Neural crest cell (in vitro differentiated cells): Measurements from ENCODE around the gene FAF2. TPM values are rescaled to one million over a fixed set of nuclear protein-coding genes. Genes with fewer than 3 reads are reported as not detected.

ENCODE experiments used
- DNase-seq: peaks from one replicate; pipeline ENCODE4 v3.0.0; 2021; ENCODE audit warnings: low read depth, mixed read lengths, low spot score
- H3K27ac Mint-ChIP-seq: one replicate; pipeline ENCODE4 v1.8.0; 2021; ENCODE audit warnings: mild to moderate bottlenecking, mixed read lengths; ENCODE audit not compliant: unreplicated experiment
- H3K27me3 Mint-ChIP-seq: 2 replicates; pipeline ENCODE4 v1.8.0; 2021; ENCODE audit warnings: low read depth, mild to moderate bottlenecking, mixed read lengths
- H3K36me3 Mint-ChIP-seq: 2 replicates; pipeline ENCODE4 v1.8.0; 2021; ENCODE audit warnings: low read depth, mild to moderate bottlenecking, mixed read lengths
- H3K4me1 Mint-ChIP-seq: 2 replicates; pipeline ENCODE4 v1.8.0; 2021; ENCODE audit warnings: mixed read lengths
- H3K4me3 Mint-ChIP-seq: one replicate; pipeline ENCODE4 v1.8.0; 2021; ENCODE audit warnings: mild to moderate bottlenecking, mixed read lengths
- H3K9me3 Mint-ChIP-seq: 2 replicates; pipeline ENCODE4 v1.8.0; 2021; ENCODE audit warnings: mixed read lengths
- CTCF ChIP-seq: fragments of 200-600 bp; sonication (generic); conservative IDR thresholded peaks from 2 replicates; pipeline ENCODE4 v1.5.0; 2021; ENCODE audit warnings: antibody characterized with exemption, mild to moderate bottlenecking
- total RNA-seq: library from RNA; stranded (reverse); gene quantifications from 2 replicates; pipeline ENCODE4 v1.2.1, GENCODE V29; 2021

FAF2 gene
- total RNA-seq, 1 donor from 2014 or later = 50.3 TPM

- Mint-ChIP-seq H3K27me3 (no peaks in the 10 kb centered on the region), H3K9me3 (no peaks in the 10 kb centered on the region), H3K4me3 (peak overlapping the region; percentile 71), H3K4me1 (peaks cover 30% of the 10 kb centered on the region), H3K36me3 (peaks cover 7% of the 10 kb centered on the region), H3K27ac (no peak overlapping the region)
- TF ChIP-seq CTCF = no peak
- DNase-seq = no peak
Observed at GRCh38 chr5:176530983-176531901, 83.1 kb downstream of the FAF2 start.

GRCh38 chr5:176531902-176532493, 83.8 kb downstream of the FAF2 start:
- Mint-ChIP-seq H3K27me3 (no peaks in the 10 kb centered on the region), H3K27ac (no peak overlapping the region), H3K36me3 (peaks cover 7% of the 10 kb centered on the region), H3K4me1 (peaks cover 30% of the 10 kb centered on the region), H3K9me3 (no peaks in the 10 kb centered on the region), H3K4me3 (no peak overlapping the region)
- TF ChIP-seq CTCF = no peak
- no peak for DNase-seq

- peak overlapping the region; percentile 100 for H3K4me3 Mint-ChIP-seq
- peaks cover 34% of the 10 kb centered on the region for H3K4me1 Mint-ChIP-seq
- no peak overlapping the region for H3K27ac Mint-ChIP-seq
- no peak for DNase-seq
- no peak for TF ChIP-seq CTCF
- H3K27me3 Mint-ChIP-seq = peaks cover 6% of the 10 kb centered on the region
- peaks cover 7% of the 10 kb centered on the region for H3K36me3 Mint-ChIP-seq
- H3K9me3 Mint-ChIP-seq = no peaks in the 10 kb centered on the region
Observed at GRCh38 chr5:176532795-176533194, 84.6 kb downstream of the FAF2 start.

- TF ChIP-seq CTCF = no peak
- no peaks in the 10 kb centered on the region for H3K9me3 Mint-ChIP-seq
- peaks cover 8% of the 10 kb centered on the region for H3K27me3 Mint-ChIP-seq
- H3K36me3 Mint-ChIP-seq = peaks cover 7% of the 10 kb centered on the region
- peak overlapping the region; percentile 100 for H3K4me3 Mint-ChIP-seq
- DNase-seq = no peak
- no peak overlapping the region for H3K27ac Mint-ChIP-seq
- peaks cover 40% of the 10 kb centered on the region for H3K4me1 Mint-ChIP-seq
Observed at GRCh38 chr5:176533390-176533789, 85.2 kb downstream of the FAF2 start.

- Mint-ChIP-seq H3K36me3 (peaks cover 7% of the 10 kb centered on the region), H3K9me3 (no peaks in the 10 kb centered on the region), H3K4me1 (peaks cover 41% of the 10 kb centered on the region), H3K4me3 (peak overlapping the region; percentile 100), H3K27me3 (peaks cover 8% of the 10 kb centered on the region), H3K27ac (peak overlapping the region; percentile 37)
- DNase-seq = no peak
- no peak for TF ChIP-seq CTCF
Observed at GRCh38 chr5:176533894-176534611, 85.9 kb downstream of the FAF2 start.
